NCI-H345 (cell line): Measurements from ENCODE around the gene CKS2.
"Not testable (repeated sequence)": the region's sequence is repeated elsewhere in the genome, so short reads cannot be mapped to it uniquely, and the experiment has no call there.

ENCODE experiments used
- DNase-seq: peaks from one replicate; lab custom pipeline; 2025; lab: John Stamatoyannopoulos, UW

Gene CKS2

DNA sequence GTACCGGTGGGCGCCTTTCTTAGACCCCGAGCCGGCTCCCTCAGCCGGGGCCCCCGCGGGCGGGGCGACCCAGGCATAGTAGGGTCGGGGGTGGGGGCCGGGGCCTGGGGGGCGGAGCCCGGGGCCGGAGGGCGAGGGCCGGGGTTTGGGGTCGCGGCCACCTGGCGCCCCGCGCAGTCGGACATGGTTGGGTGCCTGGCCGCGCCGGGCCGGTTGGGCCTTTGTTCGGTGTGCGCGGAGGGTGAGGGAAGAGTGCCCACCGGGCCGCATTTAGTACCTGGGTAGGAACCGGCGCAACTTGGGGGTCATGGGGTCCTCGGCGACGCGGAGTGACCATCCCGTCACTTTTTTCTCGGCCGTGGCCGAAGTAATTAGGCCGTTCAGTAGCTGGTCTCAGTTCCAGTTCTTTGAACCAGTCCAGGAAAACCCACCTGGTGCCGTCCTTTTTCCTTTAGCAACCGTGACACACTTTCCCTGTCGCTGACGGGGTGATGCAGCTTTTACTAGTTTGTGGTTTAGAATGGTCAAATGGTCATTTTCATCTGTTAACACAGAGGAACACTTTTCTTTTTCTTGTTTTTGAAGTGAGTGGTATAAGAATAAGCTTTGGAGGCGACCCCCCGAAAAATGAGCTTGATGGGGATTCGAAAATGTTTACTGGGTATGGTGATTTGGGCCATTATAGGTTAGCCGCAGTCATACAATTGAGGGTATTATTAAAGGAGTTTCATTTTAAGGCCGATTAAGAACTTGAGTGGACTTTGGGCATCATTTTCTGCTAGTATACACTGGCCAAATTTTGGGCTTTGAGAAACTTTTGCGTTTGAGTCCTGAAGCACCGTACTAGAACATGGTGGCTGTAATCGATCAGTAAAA lies 589 bp downstream of the CKS2 start:
- DNase-seq = no peak

DNA sequence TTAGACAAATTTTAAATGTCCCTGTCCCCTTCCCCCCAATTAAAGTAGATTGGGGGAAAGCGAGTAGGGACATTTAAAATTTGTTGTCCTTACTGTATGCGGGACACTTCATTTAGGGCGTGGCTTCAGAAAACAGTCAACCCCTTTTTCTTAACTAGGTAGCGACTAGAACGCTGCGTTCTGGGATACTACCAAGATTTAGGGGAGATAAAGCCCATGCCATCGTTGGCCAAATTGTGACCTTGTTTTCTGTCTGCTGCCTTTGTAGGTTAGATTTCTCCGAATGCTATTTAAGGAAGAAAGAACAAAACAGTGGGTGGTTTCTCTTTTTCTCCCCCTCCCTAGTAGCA lies 1.2 kb downstream of the CKS2 start:
- DNase-seq = no peak

DNA sequence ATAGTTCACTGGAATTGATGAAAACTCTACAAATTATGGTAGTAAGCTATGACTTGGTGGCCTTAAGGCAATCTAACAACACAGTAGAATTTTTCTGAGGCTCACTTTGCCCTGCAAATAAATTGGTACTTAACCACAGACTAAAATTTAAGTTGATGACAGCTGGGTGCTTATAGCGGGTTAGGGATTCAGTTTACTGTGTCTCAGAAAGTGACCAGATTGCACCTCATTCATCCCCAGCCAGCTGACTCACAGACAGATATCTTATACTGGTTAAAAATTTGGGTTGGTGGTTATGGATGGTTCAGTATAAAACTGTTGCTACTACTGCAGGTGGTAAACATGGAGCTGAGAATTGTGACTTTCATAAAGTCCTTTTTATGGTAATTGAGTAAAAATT lies 2.8 kb downstream of the CKS2 start:
- DNase-seq = no peak

DNA sequence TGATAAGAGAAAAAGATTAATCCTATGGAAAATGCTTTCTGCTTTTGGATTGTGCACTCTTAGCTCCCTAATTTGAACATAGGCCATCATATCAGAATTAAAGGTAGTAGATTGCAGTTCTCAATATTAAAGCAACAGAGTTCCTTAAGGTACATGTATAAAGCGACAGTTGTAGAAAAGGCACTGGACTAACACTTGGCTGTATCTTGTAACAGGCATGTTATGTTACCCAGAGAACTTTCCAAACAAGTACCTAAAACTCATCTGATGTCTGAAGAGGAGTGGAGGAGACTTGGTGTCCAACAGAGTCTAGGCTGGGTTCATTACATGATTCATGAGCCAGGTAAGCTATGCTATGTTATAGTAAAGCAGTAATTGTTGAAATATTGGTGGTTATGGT lies 4.0 kb downstream of the CKS2 start:
- no peak for DNase-seq

DNA sequence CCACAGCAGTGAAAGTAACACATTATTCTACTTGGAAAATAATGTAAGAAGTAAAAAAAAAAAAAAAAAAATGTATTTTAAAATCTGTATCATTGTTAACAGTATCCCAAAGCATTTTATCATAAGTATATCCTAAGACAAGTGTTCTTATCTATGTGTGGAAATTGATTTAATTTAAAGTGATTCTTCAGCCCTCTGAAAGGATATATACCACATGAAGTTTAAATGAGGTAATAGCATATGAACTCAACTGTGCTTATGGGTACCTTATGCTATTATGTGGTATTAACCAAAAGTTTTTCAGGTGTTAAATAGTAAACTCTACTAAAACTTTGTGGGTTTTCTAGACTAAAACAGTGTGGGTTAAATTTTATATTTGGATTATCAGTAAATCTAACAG lies 4.5 kb downstream of the CKS2 start:
- DNase-seq = no peak

DNA sequence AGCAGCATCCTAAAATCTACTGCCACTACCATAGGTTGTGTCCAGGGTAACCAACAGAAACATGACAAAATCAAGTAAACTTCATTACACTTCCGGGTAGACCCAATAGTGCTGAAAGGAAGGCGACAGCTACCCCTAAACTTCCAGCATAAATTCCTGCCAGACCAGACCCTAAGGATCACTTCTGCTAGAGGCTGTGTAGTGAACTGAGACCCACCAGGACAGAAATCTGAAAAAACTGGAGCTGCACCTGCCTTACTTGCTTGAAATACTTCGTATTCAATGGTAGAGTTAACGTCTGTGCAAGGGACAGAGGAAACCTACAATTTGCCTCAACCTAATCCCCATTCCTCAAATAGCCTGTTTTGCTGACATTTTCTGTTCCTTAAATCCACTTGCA lies 6.3 kb downstream of the CKS2 start:
- DNase-seq = no peak

DNA sequence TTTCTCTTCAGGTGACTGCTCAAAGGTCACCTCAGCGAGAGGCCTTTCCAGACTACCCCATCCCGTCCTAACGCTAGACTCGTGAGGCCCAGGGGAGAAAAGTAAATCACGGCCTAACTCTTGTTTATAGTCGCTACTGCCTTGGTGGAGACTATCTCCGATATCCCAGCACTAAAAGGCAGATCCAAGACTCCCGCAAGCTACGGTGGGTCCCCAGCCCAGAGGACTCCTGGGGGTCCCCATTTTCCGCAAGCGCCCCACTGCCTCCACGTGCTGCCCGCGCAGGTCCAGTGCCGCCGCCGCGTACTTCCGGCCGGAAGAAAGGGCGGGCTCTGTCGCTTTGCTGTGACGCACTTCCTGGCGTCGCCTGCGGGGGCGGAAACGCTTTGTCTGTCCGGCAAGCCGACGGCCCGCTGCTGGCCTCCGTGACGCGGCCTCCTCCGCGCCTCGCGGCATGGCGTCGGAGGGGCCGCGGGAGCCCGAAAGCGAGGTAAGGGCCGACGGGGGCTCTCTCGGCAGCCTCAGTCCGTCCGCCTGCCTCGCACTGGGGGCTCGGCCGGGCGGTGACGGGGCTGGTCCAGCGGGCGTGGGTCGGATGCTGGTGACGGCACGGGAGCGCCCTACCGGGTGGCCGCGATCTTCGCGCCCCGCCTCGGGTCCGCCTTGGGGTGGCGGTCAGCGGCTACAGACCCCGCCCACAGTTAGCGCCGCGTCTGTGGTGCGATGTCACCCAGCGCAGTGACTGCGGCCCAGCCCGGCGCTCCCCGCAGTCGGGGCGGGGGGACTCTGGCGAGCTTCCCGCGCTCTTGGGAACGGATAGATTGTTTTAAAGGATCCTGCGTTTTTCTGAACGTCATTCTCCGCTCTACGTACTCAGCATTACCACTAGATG lies 7.4 kb downstream of the CKS2 start, which contains the start of gene SECISBP2:
SECISBP2 (plus strand) TSS at position 378 of the 892 bp plus-strand sequence; CDS start at position 455, 77 bp downstream.
- peak; percentile 91 for DNase-seq

DNA sequence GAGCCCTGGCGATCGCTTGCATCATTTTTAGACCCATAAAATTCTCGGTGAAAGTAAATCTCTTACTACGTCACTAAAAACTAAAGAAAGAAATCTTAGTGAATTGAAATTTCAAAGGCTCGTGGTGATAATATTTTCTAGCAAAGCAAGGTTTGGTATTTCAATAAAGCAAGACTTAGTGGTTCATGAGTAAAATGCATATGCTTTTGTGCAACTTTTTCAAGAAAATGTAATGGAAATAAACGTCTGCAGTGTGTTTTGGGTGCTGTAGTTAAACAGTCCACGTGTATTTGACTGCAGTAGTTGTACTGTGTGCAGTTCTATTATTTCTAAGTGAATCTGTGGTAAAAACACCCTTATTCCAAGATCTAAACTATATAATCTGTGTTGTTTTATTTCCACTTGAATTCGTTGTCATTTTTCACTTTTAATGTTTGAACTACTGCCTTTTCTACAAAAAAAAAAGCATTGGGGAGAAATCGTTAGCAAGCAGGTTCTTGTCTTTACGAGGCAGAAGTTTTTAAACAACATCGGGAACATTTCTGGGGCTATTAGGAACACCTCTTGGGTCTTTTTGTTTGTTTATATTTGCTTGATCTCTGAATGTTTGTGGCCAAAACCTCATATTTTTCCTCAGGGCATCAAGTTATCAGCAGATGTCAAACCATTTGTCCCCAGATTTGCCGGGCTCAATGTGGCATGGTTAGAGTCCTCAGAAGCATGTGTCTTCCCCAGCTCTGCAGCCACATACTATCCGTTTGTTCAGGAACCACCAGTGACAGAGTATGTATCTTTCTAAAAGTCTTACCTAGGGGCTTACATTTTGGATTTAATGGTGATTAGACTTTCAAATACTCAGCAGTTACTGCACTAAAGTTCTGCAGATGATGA lies 8.3 kb downstream of the CKS2 start:
- DNase-seq = no peak

DNA sequence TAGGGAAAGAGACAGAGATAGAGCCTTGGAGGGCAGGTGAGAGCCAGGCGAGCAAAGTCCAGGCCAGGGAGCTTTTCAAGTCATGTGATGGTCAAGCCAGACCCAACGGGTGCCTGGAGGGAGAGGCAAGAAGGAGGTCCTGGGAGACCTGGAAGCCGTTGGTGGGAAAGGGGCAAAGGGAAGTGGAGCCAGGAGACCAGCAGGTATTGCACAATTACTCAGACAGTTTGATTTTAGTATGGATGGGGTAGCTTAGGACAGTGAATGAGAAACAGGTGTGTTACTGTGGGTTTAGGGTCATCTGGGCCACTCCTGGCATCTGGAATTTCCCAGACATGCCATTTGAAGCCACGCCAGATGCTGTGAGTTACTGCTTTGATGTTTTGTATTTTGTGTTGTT lies 12.4 kb downstream of the CKS2 start:
- DNase-seq = no peak

DNA sequence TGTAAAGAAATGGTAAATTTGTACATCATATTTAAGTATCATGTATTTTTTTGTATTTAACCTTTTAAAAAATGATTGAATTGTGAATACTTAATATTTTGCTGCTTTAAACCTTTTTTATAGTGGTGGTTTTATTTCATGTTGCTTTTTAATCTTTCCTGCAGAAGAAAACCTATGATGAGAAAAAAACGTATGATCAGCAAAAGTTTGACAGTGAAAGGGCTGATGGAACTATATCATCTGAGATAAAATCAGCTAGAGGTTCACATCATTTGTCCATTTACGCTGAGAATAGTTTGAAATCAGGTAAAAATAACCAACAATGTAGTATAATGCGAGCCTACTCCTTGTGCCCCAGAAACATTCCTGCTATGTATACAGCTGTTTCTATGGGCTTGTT lies 14.7 kb downstream of the CKS2 start:
- no peak for DNase-seq

DNA sequence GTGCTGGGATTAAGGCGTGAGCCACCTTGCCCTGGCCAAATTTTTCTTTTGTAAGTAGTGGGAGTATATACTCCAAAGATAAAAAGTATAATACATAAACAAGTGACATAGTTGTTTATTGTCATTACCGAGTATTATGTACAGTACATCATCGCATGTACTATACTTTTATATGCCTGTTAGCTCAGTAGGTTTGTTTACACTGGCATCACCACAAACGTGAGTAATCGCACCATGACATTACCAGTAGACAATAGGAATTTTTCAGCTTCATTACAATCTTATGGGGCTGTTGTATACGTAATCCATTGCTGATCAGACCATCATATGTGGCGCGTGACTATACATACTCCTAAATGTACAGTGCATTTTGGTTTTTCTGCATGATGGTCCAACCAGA lies 17.1 kb downstream of the CKS2 start:
- DNase-seq = no peak

DNA sequence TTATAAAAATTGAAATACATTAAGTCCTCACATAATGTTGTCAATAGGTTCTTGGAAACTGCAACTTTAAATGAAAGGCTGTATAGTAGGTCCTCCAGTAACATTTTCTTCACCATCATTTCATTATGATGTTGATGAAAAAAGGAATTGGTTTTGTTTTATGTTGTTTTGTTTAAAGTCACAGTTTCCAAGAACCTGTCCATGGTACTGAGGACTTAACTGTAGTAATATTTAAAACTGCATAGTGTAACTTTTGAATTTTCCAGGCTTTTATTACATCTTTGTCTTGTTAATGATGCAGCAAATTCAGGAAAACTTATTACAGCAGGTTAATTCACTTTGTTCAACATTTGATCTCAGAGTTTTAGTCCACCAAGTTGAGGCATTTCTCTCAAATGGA lies 18.9 kb downstream of the CKS2 start:
- no peak for DNase-seq

DNA sequence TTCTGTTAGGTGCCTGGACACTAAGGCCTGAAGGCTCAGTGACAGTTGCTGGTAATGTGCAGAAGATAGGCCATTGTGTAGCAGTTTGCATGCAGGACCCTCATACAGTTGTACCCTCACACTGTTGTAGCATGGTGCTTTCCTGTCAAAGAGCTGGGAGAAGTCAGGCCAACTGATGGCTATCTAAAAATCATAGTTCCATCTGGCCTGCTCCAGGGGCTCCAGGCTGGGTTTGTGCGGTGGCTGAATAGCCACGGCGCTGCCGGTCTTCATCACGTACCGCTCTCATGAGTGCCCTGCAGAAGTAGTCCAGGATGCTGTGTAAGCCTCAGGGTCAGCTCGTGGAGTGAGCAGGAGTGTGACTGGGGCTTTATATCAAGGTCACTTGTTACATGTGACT lies 19.5 kb downstream of the CKS2 start:
- no peak for DNase-seq

DNA sequence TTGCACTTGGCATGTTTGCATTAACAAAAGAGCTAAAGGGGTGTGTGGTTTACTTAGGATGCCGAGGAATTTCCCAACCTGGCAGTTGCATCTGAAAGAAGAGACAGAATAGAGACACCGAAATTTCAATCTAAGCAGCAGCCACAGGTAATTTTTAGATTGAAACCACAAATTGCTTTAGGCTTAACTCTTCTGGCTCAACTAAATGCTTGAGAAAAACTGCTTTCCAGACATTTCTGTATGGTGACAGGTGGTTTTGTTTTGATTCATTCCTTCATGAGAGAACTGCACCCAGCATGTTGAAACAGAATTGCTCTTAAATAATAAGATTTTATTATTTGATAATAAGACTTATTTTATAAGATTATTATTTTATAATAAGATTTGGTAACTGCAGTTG lies 28.8 kb downstream of the CKS2 start:
- no peak for DNase-seq

DNA sequence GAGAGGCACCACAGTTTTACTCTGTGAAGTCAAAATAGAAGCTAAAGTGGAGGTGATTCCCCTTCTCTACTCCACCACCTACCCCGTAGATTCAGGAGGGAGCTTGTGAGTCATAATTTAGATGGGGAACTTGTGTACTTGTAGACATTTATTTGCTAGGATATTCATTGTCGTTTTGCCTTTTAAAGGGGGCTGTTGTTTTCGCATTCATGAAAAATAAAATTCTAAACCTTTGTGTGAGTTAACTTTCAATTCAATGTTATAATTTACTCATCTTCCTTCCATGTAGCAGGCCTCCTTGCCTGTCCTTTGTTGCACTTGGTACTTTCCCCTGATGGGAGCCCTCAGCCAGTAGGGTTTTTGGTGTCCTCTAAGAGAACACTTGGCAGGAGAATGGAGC lies 29.3 kb downstream of the CKS2 start:
- no peak for DNase-seq

DNA sequence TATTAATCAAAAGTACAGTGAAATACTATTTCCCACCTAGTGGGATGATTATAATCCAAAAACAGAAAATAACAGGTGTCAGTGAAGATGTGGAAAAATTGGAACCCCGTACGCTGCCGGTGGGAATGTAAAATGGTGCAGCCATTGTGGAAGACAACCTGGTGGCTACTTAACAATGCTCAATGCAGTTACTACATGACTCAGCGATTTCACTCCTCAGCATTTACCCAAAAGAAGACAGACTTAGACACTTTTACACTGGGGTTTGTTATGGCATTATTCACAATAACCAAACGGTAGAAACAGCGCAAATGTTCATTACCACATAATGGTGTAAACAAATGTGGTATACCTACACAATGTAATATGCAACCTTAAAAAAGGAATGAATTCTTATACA lies 31.2 kb downstream of the CKS2 start:
- no peak for DNase-seq

DNA sequence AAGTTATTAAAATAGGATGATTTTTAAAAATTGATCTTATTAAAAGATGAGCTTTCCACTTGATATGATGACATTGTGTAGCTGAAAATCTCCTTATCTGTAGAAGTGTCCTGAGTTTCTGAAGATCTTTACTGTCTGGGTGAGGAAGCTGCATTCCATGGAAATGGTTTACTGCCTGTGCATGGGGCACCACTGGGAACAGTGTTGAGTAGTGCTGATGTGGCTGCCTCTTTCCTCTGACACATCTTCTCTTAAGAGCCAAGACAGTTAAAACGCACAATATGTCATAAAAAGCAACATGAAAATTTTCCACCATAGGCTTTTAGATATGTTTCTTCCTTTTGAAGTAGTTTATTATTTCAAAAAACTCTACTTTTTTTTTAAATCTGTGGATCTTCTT lies 32.0 kb downstream of the CKS2 start:
- DNase-seq = no peak

DNA sequence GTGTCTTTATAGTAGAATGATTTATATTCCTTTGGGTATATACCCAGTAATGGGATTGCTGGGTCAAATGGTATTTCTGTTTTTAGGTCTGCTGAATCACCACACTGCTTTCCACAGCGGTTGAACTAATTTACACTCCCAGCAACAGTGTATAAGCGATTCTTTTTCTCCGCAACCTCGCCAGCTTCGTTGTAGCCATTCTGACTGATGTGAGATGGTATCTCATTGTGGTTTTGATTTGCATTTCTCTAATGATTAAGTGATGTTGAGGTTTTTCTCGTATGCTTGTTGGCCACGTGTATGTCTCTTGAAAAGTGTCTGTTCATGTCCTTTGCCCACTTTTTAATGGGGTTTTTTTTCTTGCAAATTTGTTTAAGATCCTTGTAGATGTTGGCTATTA lies 32.8 kb downstream of the CKS2 start:
- not testable (repeated sequence) for DNase-seq

DNA sequence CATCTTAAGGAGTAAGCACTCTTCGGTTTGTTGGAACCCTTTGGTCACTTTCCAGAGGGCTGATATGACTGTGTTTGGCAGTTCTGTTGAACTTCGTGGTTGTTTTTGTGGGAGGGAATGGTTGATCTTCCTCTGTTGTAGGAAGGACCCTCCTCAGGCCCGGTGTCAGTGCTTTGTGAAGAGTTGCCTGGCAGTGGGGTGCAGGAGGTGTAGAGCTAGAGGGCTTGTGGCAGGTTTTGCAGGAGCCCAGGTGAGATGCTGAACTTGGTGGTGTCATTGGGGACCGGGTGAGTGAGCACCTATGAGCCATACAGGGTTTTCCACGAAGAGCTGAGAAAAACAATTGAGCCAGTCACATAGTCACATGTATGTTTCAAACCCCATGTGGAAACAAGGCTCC lies 34.5 kb downstream of the CKS2 start:
- no peak for DNase-seq

DNA sequence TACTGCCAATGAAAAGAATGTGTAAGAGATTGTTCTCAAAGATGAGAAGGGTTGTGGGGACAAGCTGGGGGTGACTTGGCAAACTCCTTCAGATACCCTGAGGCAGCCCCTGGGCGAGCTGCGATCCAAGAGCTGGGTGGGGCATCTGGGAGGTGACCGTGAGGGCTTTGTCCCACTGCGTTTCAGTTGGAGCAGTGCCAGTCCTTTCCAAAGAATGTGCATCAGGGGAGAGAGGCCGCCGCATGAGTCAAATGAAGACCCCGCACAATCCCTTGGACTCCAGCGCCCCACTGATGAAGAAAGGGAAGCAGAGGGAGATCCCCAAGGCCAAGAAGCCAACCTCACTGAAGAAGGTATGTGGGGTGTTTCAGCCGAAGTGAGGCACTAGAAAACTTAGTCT lies 35.7 kb downstream of the CKS2 start:
- DNase-seq = no peak

DNA sequence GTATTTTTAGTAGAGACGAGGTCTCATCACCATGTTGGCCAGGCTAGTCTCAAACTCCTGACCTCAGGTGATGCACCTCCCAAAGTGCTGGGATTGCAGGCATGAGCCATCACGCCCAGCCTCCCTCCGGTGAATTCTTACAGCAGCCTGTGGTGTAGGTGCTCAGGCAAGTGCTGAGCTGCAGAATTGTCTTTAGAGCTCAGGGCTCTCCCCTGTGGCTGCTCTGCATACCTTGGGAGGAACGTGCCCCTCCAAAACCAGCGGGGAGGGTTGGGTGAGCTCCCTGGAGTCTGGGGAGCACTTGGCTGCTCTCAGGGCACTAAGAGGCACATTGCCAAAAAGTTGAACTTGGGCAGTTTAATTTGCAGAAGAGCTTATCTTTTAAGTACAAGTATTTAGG lies 36.7 kb downstream of the CKS2 start:
- no peak for DNase-seq

DNA sequence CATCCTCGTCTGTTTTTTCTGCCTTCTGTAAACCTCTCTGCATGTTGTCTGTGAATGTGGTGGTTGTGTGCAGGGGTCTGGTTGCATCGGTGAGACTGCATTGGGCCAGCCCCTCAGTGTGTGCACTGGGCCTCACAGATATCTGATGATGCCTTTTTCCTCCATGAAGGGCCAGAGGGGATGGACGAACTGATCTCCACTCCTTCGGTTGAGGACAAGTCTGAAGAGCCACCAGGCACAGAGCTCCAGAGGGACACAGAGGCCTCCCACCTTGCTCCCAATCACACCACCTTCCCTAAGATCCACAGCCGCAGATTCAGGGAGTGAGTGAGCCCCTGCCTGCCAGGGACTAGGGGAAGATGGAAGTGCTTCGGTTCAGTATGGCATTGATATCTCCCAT lies 38.6 kb downstream of the CKS2 start:
- no peak for DNase-seq
